IMR-90 (cell line): ENCODE measurements around the gene GLMN. TPM values are rescaled to one million over a fixed set of nuclear protein-coding genes. Genes with fewer than 3 reads are reported as not detected.

ENCODE experiments used
- ATAC-seq: fragments of 200-7000 bp; cut with Tn5 transposase; 2 replicates; pipeline ENCODE4 v1.9.1; 2020; ENCODE audit warnings: low read depth, mild to moderate bottlenecking, moderate library complexity
- BruUV-seq: library from RNA; stranded (reverse); fragments of 400-500 nt; replicated peaks from 2 replicates; lab custom pipeline; 2021; lab: Mats Ljungman, UMichigan
- CTCF ChIA-PET: fragments of 300-600 bp; formaldehyde crosslinking; extraction: SDS; loops from one replicate; lab custom pipeline; 2021; ENCODE audit warnings: antibody characterized with exemption; lab: Yijun Ruan, JAX
- POLR2A ChIA-PET: fragments of 300-600 bp; sonication (Branson Sonifier 250); formaldehyde crosslinking; loops from one replicate; lab custom pipeline; 2022; ENCODE audit warnings: antibody characterized with exemption; ENCODE audit not compliant: unreplicated experiment; lab: Charles Lee
- DNase-seq: peaks from one replicate; pipeline ENCODE4 v3.0.0; 2013
- H2AFZ ChIP-seq: replicated peaks from 2 replicates; pipeline ENCODE3; 2013; ENCODE audit warnings: low read length, mild to moderate bottlenecking; ENCODE audit not compliant: poor library complexity
- H2AK5ac ChIP-seq: 2 replicates; pipeline ENCODE4 v1.6.1; 2013; ENCODE audit warnings: low read depth, low read length, inconsistent platforms
- H2AK9ac ChIP-seq: replicated peaks from 2 replicates; pipeline ENCODE3; 2013; ENCODE audit warnings: mild to moderate bottlenecking, low read depth, low read length, moderate library complexity; ENCODE audit not compliant: poor library complexity
- H2BK120ac ChIP-seq: 2 replicates; pipeline ENCODE4 v1.6.1; 2013; ENCODE audit warnings: low read depth, low read length, inconsistent platforms
- H2BK15ac ChIP-seq: 3 replicates; pipeline ENCODE4 v1.6.1; 2013; ENCODE audit warnings: low read depth, low read length, inconsistent platforms
- H2BK20ac ChIP-seq: 2 replicates; pipeline ENCODE4 v1.6.1; 2013; ENCODE audit warnings: low read depth, mild to moderate bottlenecking, inconsistent platforms, low read length, moderate library complexity
- H2BK5ac ChIP-seq: 2 replicates; pipeline ENCODE4 v1.6.1; 2013; ENCODE audit warnings: mild to moderate bottlenecking, low read depth, low read length, inconsistent platforms; ENCODE audit not compliant: poor library complexity, severe bottlenecking
- H3K14ac ChIP-seq: replicated peaks from 2 replicates; pipeline ENCODE4 v1.6.1; 2013; ENCODE audit warnings: low read depth, low read length, inconsistent platforms
- H3K18ac ChIP-seq: 2 replicates; pipeline ENCODE4 v1.6.1; 2013; ENCODE audit warnings: low read depth, low read length, control low read depth
- H3K23ac ChIP-seq: 2 replicates; pipeline ENCODE4 v1.6.1; 2013; ENCODE audit warnings: low read depth, low read length, inconsistent platforms
- H3K27ac ChIP-seq: 2 replicates; pipeline ENCODE4 v1.5.1; 2013; ENCODE audit warnings: mild to moderate bottlenecking, control low read depth, low read length; ENCODE audit not compliant: insufficient read depth
- H3K27me3 ChIP-seq: 2 replicates; pipeline ENCODE4 v1.6.1; 2013; ENCODE audit warnings: low read length; ENCODE audit not compliant: control insufficient read depth, insufficient read depth
- H3K36me3 ChIP-seq: 2 replicates; pipeline ENCODE4 v1.6.1; 2013; ENCODE audit warnings: low read length, mixed read lengths; ENCODE audit not compliant: control insufficient read depth, insufficient read depth
- H3K4ac ChIP-seq: 2 replicates; pipeline ENCODE4 v1.6.1; 2013; ENCODE audit warnings: low read depth, low read length, inconsistent platforms
- H3K4me1 ChIP-seq: 2 replicates; pipeline ENCODE4 v1.6.1; 2013; ENCODE audit warnings: low read length, mixed read lengths; ENCODE audit not compliant: control insufficient read depth, insufficient read depth
- H3K4me2 ChIP-seq: 2 replicates; pipeline ENCODE4 v1.6.1; 2013; ENCODE audit warnings: low read depth, mild to moderate bottlenecking, control low read depth, low read length, moderate library complexity
- H3K4me3 ChIP-seq: 2 replicates; pipeline ENCODE4 v1.5.1; 2013; ENCODE audit warnings: low read depth, mild to moderate bottlenecking, control low read depth, low read length, moderate library complexity; ENCODE audit not compliant: insufficient read depth
- H3K56ac ChIP-seq: 2 replicates; pipeline ENCODE4 v1.6.1; 2013; ENCODE audit warnings: low read length, inconsistent platforms; ENCODE audit not compliant: insufficient read depth; ENCODE audit errors: extremely low read depth
- H3K79me1 ChIP-seq, 2 experiments: 2 replicates each; pipeline ENCODE4 v1.6.1; 2013; ENCODE audit warnings: low read length in 2 of 2, inconsistent platforms in 1 of 2, low read depth in 1 of 2
- H3K9ac ChIP-seq: 2 replicates; pipeline ENCODE4 v1.6.1; 2013; ENCODE audit warnings: low read depth, low read length, control low read depth
- H3K9me1 ChIP-seq: 2 replicates; pipeline ENCODE4 v1.6.1; 2013; ENCODE audit warnings: low read length, inconsistent platforms; ENCODE audit not compliant: insufficient read depth
- H3K9me3 ChIP-seq: 2 replicates; pipeline ENCODE4 v1.6.1; 2013; ENCODE audit warnings: low read length; ENCODE audit not compliant: control insufficient read depth, insufficient read depth
- H4K20me1 ChIP-seq: 2 replicates; pipeline ENCODE4 v1.6.1; 2013; ENCODE audit warnings: low read length, inconsistent platforms; ENCODE audit not compliant: insufficient read depth
- H4K5ac ChIP-seq: 2 replicates; pipeline ENCODE4 v1.6.1; 2013; ENCODE audit warnings: mild to moderate bottlenecking, low read depth, low read length, control low read depth
- H4K8ac ChIP-seq, 2 experiments: 2 replicates each; pipeline ENCODE4 v1.6.1; 2013; ENCODE audit warnings: low read depth in 2 of 2, low read length in 2 of 2, control low read depth in 1 of 2, inconsistent platforms in 1 of 2
- H4K91ac ChIP-seq: 2 replicates; pipeline ENCODE4 v1.6.1; 2013; ENCODE audit warnings: low read depth, low read length, inconsistent platforms; ENCODE audit not compliant: insufficient read depth
- CHD1 ChIP-seq: IDR thresholded peaks from 2 replicates; pipeline ENCODE4 v1.6.1; 2012; ENCODE audit warnings: low read depth, low read length, improper control_type of control experiment
- MAFK ChIP-seq: IDR thresholded peaks from 2 replicates; pipeline ENCODE4 v1.6.1; 2012; ENCODE audit warnings: low read depth, low read length, improper control_type of control experiment
- WGBS, 2 experiments: methylation state at CpG; one replicate each; pipeline versions ENCODE4 v1.1.5 to v1.1.7; 2013; ENCODE audit warnings: missing lambda C conversion rate in 2 of 2; ENCODE audit not compliant: insufficient read length in 1 of 2; ENCODE audit errors: extremely low coverage in 2 of 2; 5-methylcytosine and 5-hydroxymethylcytosine counted together
- dilution Hi-C: fragments of 300-500 bp; cut with HindIII; formaldehyde crosslinking; loops from one replicate; pipeline ENCODE4 v1.14.3; 2018; ENCODE audit warnings: low sequenced_read_pairs; ENCODE audit not compliant: unreplicated experiment
- in situ Hi-C: fragments of 300-500 bp; cut with MboI; formaldehyde crosslinking; loops from 3 replicates; pipeline ENCODE4 v1.14.3; 2019; ENCODE audit warnings: low sequenced_read_pairs, inconsistent platforms, mixed read lengths
- intact Hi-C: fragments of 100-400 bp; cut with micrococcal nuclease; formaldehyde crosslinking; loops from 2 replicates; pipeline ENCODE4 v1.10.0; 2022
- polyA plus RNA-seq, 3 experiments: library from polyadenylated mRNA; depleted of rRNA; stranded (reverse); fragments of >200 nt; gene quantifications; 2 replicates each; pipeline ENCODE4 v1.2.3, GENCODE V29; 2012; ENCODE audit warnings: low replicate concordance in 1 of 3
- total RNA-seq: library from RNA; depleted of rRNA; stranded (reverse); fragments of >200 nt; gene quantifications from 2 replicates; pipeline ENCODE4 v1.2.3, GENCODE V29; 2012

The GLMN gene
- total and polyA plus RNA-seq, 2 of the 4 experiments (the other 2 are of a cell fraction), result 4.1 to 4.7 TPM

DNA sequence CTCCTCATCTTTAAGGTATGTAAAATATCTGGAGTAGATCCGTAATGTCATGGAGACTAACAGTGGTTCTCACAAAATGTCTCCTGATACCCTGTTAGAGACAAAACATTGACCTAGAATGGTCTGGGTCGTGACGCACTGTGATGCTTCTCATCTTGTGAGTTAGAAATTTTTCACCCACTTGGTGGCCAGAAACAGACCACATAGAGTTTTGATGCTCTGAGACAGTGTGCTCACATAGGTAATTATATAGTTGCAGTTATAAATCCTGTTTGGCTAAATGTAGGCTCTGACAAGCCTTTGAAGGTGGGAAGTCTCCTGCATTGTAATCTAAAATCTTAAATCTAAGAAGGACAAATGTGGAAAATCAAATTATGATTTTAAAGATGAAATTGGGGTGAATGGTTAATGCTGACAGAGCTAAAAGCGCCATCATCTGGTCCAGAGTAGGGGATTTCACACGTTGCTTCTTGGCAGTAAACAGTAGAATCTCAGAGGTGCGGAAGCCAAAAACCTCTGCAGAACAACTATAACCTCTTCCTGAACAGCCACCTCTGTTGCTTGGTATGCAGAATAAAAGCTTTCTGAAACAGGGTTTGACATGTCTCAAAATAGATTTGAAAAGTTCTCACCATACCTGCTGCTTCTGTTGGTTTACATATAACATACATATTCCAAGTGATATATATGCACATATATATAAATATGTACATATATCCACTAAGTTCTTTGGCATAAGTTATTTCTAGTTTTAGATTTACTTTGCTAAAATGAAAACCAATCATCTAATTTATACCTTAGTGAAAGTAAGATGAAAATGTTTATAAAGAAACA, 17.2 kb upstream of the GLMN start:
- TF ChIP-seq MAFK (peak; percentile 68), CHD1 (no peak)
- H2AK5ac ChIP-seq, result no peak overlapping the region
- no peak overlapping the region for H3K23ac ChIP-seq
- no peak overlapping the region for H3K56ac ChIP-seq
- H2AK9ac ChIP-seq, result no peak overlapping the region
- no peaks in the 10 kb centered on the region for H3K9me3 ChIP-seq
- H3K18ac ChIP-seq, result no peak overlapping the region
- intact Hi-C loops, result loop anchor here (10.0 kb wide), 1 partner anchor 519 kb away; the partner anchor contains the start of gene RPL5
- no peak overlapping the region for H2BK20ac ChIP-seq
- no peak overlapping the region for H2BK15ac ChIP-seq
- H2BK120ac ChIP-seq, result no peak overlapping the region
- H3K27ac ChIP-seq, result no peak overlapping the region
- H3K9ac ChIP-seq, result no peak overlapping the region
- H3K14ac ChIP-seq, result no peak overlapping the region
- no peaks in the 10 kb centered on the region for H3K27me3 ChIP-seq
- H4K8ac ChIP-seq, result no peak overlapping the region
- dilution Hi-C loops, result no loop called here
- no peak for ATAC-seq
- H3K79me1 ChIP-seq, result no peaks in the 10 kb centered on the region
- no peak overlapping the region for H2BK5ac ChIP-seq
- H3K9me1 ChIP-seq, result no peaks in the 10 kb centered on the region
- in situ Hi-C loops, result no loop called here
- H3K4me3 ChIP-seq, result no peak overlapping the region
- H2AFZ ChIP-seq, result no peak overlapping the region
- H4K91ac ChIP-seq, result no peak overlapping the region
- CTCF ChIA-PET, result no interaction called here
- WGBS, 2 experiments, result no CpG with 5 or more reads among the region's 6 CpGs
- POLR2A ChIA-PET, result no interaction called here
- no peaks in the 10 kb centered on the region for H4K20me1 ChIP-seq
- peaks cover 12% of the 10 kb centered on the region for H3K36me3 ChIP-seq
- H4K5ac ChIP-seq, result no peak overlapping the region
- no peak for DNase-seq
- H3K4ac ChIP-seq, result no peak overlapping the region
- no peaks in the 10 kb centered on the region for H3K4me1 ChIP-seq
- H3K4me2 ChIP-seq, result no peak overlapping the region
- BruUV-seq, result no TSS peak
